Progenitor cell of endocrine pancreas (in vitro differentiated cells): ENCODE results near the gene TPI1. TPM values are rescaled to one million over a fixed set of nuclear protein-coding genes. Genes with fewer than 3 reads are reported as not detected.

ENCODE experiments used
- DNase-seq: peaks from one replicate; pipeline ENCODE4 v3.0.0; 2021; ENCODE audit warnings: low spot score; ENCODE audit not compliant: unreplicated experiment
- H3K27ac Mint-ChIP-seq: 2 replicates; pipeline ENCODE4 v1.8.0; 2021; ENCODE audit warnings: mild to moderate bottlenecking, moderate library complexity, mixed read lengths
- H3K27me3 Mint-ChIP-seq: 2 replicates; pipeline ENCODE4 v1.8.0; 2021; ENCODE audit warnings: mixed read lengths
- H3K36me3 Mint-ChIP-seq: 2 replicates; pipeline ENCODE4 v1.8.0; 2022; ENCODE audit warnings: mixed read lengths; ENCODE audit not compliant: insufficient read depth
- H3K4me1 Mint-ChIP-seq: 2 replicates; pipeline ENCODE4 v1.8.0; 2021; ENCODE audit warnings: low read depth, mixed read lengths
- H3K4me3 Mint-ChIP-seq: 2 replicates; pipeline ENCODE4 v1.8.0; 2021; ENCODE audit warnings: low read depth, mild to moderate bottlenecking, moderate library complexity, mixed read lengths
- H3K9me3 Mint-ChIP-seq: 2 replicates; pipeline ENCODE4 v1.8.0; 2021; ENCODE audit warnings: low read depth, mixed read lengths
- CTCF ChIP-seq: fragments of 200-600 bp; sonication (generic); IDR thresholded peaks from one replicate; pipeline ENCODE4 v1.5.0; 2021; ENCODE audit warnings: antibody characterized with exemption, mild to moderate bottlenecking; ENCODE audit not compliant: unreplicated experiment
- total RNA-seq: library from RNA; stranded (reverse); gene quantifications from 2 replicates; pipeline ENCODE4 v1.2.1, GENCODE V29; 2021

The TPI1 gene
- total RNA-seq, 1 donor from 2014 or later = 498 TPM

GRCh38 chr12:6827437-6827911 lies 39.9 kb upstream of the TPI1 start:
- H3K9me3 Mint-ChIP-seq = no peaks in the 10 kb centered on the region
- peak overlapping the region; percentile 71 for H3K4me3 Mint-ChIP-seq
- peaks cover 6% of the 10 kb centered on the region for H3K4me1 Mint-ChIP-seq
- H3K27ac Mint-ChIP-seq = peak overlapping the region; percentile 17
- peaks cover 47% of the 10 kb centered on the region for H3K27me3 Mint-ChIP-seq
- no peak for DNase-seq
- TF ChIP-seq CTCF = no peak
- peaks cover 1% of the 10 kb centered on the region for H3K36me3 Mint-ChIP-seq

GRCh38 chr12:6827982-6828780 lies 39.1 kb upstream of the TPI1 start, which contains the start of gene P3H3:
P3H3 (plus strand) TSS chr12:6828407; CDS start chr12:6828441, 34 bp downstream.
- Mint-ChIP-seq H3K27me3 (peaks cover 40% of the 10 kb centered on the region), H3K36me3 (peaks cover 1% of the 10 kb centered on the region), H3K9me3 (no peaks in the 10 kb centered on the region), H3K4me1 (peaks cover 6% of the 10 kb centered on the region), H3K27ac (peak within 1 kb of the TSS; percentile 89), H3K4me3 (peak within 1 kb of the TSS; percentile 87)
- TF ChIP-seq CTCF = peak; percentile 22
- no peak for DNase-seq

- peak overlapping the region; percentile 89 for H3K27ac Mint-ChIP-seq
- DNase-seq = no peak
- no peak for TF ChIP-seq CTCF
- peak overlapping the region; percentile 87 for H3K4me3 Mint-ChIP-seq
- H3K9me3 Mint-ChIP-seq = no peaks in the 10 kb centered on the region
- peaks cover 5% of the 10 kb centered on the region for H3K36me3 Mint-ChIP-seq
- H3K4me1 Mint-ChIP-seq = peaks cover 6% of the 10 kb centered on the region
- peaks cover 33% of the 10 kb centered on the region for H3K27me3 Mint-ChIP-seq
Observed at GRCh38 chr12:6828781-6829535, 38.4 kb upstream of the TPI1 start.

- Mint-ChIP-seq H3K27ac (peak overlapping the region; percentile 89), H3K36me3 (peaks cover 7% of the 10 kb centered on the region), H3K9me3 (no peaks in the 10 kb centered on the region), H3K4me3 (peak overlapping the region; percentile 87), H3K4me1 (peaks cover 6% of the 10 kb centered on the region), H3K27me3 (peaks cover 27% of the 10 kb centered on the region)
- DNase-seq = no peak
- peak; percentile 32 for TF ChIP-seq CTCF
Observed at GRCh38 chr12:6829536-6830220, 37.7 kb upstream of the TPI1 start.

GRCh38 chr12:6830286-6830890 lies 36.9 kb upstream of the TPI1 start:
- TF ChIP-seq CTCF = no peak
- no peak for DNase-seq
- Mint-ChIP-seq H3K36me3 (peaks cover 7% of the 10 kb centered on the region), H3K4me1 (peaks cover 6% of the 10 kb centered on the region), H3K4me3 (peak overlapping the region; percentile 87), H3K27ac (no peak overlapping the region), H3K9me3 (no peaks in the 10 kb centered on the region), H3K27me3 (peaks cover 20% of the 10 kb centered on the region)
